ENCODE data around the gene MYLIP. TPM values are rescaled to one million over a fixed set of nuclear protein-coding genes. Genes with fewer than 3 reads are reported as not detected.

The MYLIP gene
- total and polyA plus RNA-seq, 2 donors (not counting 1 experiment from before 2014, with no cell fraction given), result 40.6 to 104 TPM

DNA sequence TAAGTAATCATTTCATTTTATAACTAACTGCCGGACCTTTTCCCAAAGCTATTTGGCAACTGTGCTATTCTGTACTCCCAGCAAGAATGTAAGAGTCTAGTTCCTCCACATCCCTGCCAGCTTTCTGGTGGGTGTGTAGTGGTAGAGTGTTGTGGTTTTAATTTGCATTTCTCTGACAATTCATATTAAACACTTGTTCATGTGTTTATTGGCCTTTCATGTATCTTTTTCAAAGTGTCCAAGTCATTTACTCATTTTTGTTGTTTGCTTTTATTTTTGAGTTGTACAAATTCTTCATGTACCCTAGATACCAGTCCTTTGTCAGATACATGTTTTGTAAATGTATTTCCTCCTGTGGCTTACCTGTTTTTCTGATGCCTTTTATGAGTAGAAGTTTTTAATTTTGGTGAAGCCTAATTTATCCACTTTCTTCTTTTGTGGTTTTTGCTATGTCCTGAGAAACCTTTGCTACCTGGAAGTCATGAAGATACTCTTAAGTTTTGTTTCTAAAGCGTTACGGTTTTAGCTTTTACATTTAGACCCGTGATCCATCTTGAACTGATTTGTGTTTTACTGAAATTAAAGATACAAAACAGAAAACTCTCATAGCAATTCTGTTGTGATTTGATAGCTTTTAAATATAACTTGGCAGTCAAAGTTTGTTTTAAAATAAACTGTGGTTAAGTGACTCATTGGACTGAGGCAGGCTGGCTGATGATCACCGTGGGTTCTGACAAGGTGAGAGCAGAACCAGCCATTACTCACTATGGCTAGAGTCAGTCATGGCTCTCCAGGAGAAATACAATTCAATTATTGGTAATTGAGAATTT lies 8.0 kb downstream of the MYLIP start:
- DNase-seq (no peak), ATAC-seq (ENCODE audit: low read depth) (no peak)
- H3K9me3 ChIP-seq (ENCODE audit: control extremely low read depth in 1 of 3, control insufficient read depth in 2 of 3, insufficient read depth in 1 of 3, low read length in 2 of 3), result no peaks in the 10 kb centered on the region
- no peak for TF ChIP-seq EZH2 (IDR thresholded peaks at IDR 0.05; ENCODE audit: borderline replicate concordance, insufficient read depth, low read depth, low read length, poor library complexity, severe bottlenecking)
- TF ChIP-seq, protein P1, sequence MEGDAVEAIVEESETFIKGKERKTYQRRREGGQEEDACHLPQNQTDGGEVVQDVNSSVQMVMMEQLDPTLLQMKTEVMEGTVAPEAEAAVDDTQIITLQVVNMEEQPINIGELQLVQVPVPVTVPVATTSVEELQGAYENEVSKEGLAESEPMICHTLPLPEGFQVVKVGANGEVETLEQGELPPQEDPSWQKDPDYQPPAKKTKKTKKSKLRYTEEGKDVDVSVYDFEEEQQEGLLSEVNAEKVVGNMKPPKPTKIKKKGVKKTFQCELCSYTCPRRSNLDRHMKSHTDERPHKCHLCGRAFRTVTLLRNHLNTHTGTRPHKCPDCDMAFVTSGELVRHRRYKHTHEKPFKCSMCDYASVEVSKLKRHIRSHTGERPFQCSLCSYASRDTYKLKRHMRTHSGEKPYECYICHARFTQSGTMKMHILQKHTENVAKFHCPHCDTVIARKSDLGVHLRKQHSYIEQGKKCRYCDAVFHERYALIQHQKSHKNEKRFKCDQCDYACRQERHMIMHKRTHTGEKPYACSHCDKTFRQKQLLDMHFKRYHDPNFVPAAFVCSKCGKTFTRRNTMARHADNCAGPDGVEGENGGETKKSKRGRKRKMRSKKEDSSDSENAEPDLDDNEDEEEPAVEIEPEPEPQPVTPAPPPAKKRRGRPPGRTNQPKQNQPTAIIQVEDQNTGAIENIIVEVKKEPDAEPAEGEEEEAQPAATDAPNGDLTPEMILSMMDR (IDR thresholded peaks at IDR 0.05), result no peak
- peaks cover 33 to 43% of the 10 kb centered on the region in 2 donors for H3K4me1 ChIP-seq (ENCODE audit: control insufficient read depth in 2 of 2, insufficient read depth in 2 of 2, low read length in 2 of 2)
- Mint-ChIP-seq H3K4me3 (peak overlapping the region; percentile 76), H3K9me3 (ENCODE audit: insufficient read depth) (no peaks in the 10 kb centered on the region), H3K4me1 (peaks cover 66% of the 10 kb centered on the region), H3K27ac (peak overlapping the region; percentile 37), H3K27me3 (no peaks in the 10 kb centered on the region)
- POLR2A ChIA-PET, result no interaction called here
- no peak overlapping the region for H3K27ac ChIP-seq (ENCODE audit: low read length in 2 of 2)
- H4K20me1 ChIP-seq (ENCODE audit: control insufficient read depth, insufficient read depth, low read length, poor library complexity, severe bottlenecking), result peaks cover 97% of the 10 kb centered on the region
- no peak overlapping the region for H3K4me3 ChIP-seq (ENCODE audit: control extremely low read depth in 1 of 5, extremely low read depth in 1 of 5, insufficient read depth in 1 of 5, low read depth in 2 of 5, low read length in 4 of 5)
- WGBS (ENCODE audit: insufficient coverage), result no CpG with 5 or more reads among the region's 5 CpGs
- intact Hi-C loops (cut with micrococcal nuclease), result loop anchor here (10.0 kb wide), 1 partner anchor 628 kb away; the partner anchor contains the start of gene ATXN1
- H3K36me3 ChIP-seq (replicated peaks in 1 of 2; ENCODE audit: control extremely low read depth in 1 of 2, control insufficient read depth in 1 of 2, extremely low read depth in 1 of 2, insufficient read depth in 2 of 2, low read length in 1 of 2), result peaks cover 0 to 33% of the 10 kb centered on the region in 2 experiments
- peaks cover 91% of the 10 kb centered on the region for H3K79me2 ChIP-seq (ENCODE audit: control insufficient read depth, insufficient read depth, low read length)
- H3K4me2 ChIP-seq (replicated peaks; ENCODE audit: low read depth, low read length, poor library complexity, severe bottlenecking), result peak overlapping the region; percentile 23
- H3K27me3 ChIP-seq (replicated peaks in 1 of 4; ENCODE audit: control extremely low read depth in 1 of 4, control insufficient read depth in 3 of 4, insufficient read depth in 4 of 4, low read length in 3 of 4), result no peaks in the 10 kb centered on the region
- H3K9ac ChIP-seq (ENCODE audit: low read length), result peak overlapping the region; percentile 0
- H2AFZ ChIP-seq (ENCODE audit: insufficient read depth, low read depth, low read length, poor library complexity, severe bottlenecking), result no peak overlapping the region
- CTCF ChIA-PET, result interaction anchor here (2.2 to 2.3 kb wide), 2 partner anchors 8 to 445 kb away, joined by 10 read pairs; partner anchors contain the start of gene MYLIP

DNA sequence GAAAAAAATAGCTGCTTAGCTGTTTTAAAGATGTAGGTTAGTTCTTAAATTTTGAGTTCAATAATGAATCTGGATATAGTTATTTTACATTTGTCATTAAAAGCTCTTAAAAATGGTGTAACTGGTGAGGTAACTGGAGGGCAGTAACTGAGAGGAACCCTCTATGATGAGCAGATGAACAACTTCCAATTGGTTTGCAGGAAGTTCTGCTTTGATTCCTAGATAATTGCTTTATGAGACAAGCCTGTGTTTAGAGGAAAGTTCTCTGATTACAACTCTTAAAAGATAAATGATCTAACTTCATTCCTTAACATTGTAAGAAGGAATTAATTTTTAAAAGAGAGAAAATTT lies 8.5 kb downstream of the MYLIP start:
- H2AFZ ChIP-seq (ENCODE audit: insufficient read depth, low read depth, low read length, poor library complexity, severe bottlenecking), result no peak overlapping the region
- Mint-ChIP-seq H3K27me3 (no peaks in the 10 kb centered on the region), H3K4me1 (peaks cover 64% of the 10 kb centered on the region), H3K4me3 (peak overlapping the region; percentile 76), H3K27ac (no peak overlapping the region), H3K9me3 (ENCODE audit: insufficient read depth) (no peaks in the 10 kb centered on the region)
- ChIA-PET POLR2A (no interaction called here), CTCF (interaction anchor here (0.6 to 2.3 kb wide), 3 partner anchors 9 to 520 kb away, joined by 3 to 10 read pairs (median 10); partner anchors contain the start of gene MYLIP)
- H3K9ac ChIP-seq (ENCODE audit: low read length), result no peak overlapping the region
- peaks cover 97% of the 10 kb centered on the region for H4K20me1 ChIP-seq (ENCODE audit: control insufficient read depth, insufficient read depth, low read length, poor library complexity, severe bottlenecking)
- TF ChIP-seq, protein P1 (IDR thresholded peaks at IDR 0.05), result no peak
- no peak for TF ChIP-seq EZH2 (IDR thresholded peaks at IDR 0.05; ENCODE audit: borderline replicate concordance, insufficient read depth, low read depth, low read length, poor library complexity, severe bottlenecking)
- H3K4me2 ChIP-seq (replicated peaks; ENCODE audit: low read depth, low read length, poor library complexity, severe bottlenecking), result peak overlapping the region; percentile 23
- peaks cover 87% of the 10 kb centered on the region for H3K79me2 ChIP-seq (ENCODE audit: control insufficient read depth, insufficient read depth, low read length)
- H3K27me3 ChIP-seq (replicated peaks in 1 of 4; ENCODE audit: control extremely low read depth in 1 of 4, control insufficient read depth in 3 of 4, insufficient read depth in 4 of 4, low read length in 3 of 4), result no peaks in the 10 kb centered on the region
- H3K9me3 ChIP-seq (ENCODE audit: control extremely low read depth in 1 of 3, control insufficient read depth in 2 of 3, insufficient read depth in 1 of 3, low read length in 2 of 3), result no peaks in the 10 kb centered on the region
- no peak overlapping the region for H3K27ac ChIP-seq (ENCODE audit: low read length in 2 of 2)
- peaks cover 0 to 34% of the 10 kb centered on the region in 2 experiments for H3K36me3 ChIP-seq (replicated peaks in 1 of 2; ENCODE audit: control extremely low read depth in 1 of 2, control insufficient read depth in 1 of 2, extremely low read depth in 1 of 2, insufficient read depth in 2 of 2, low read length in 1 of 2)
- intact Hi-C loops (cut with micrococcal nuclease), result loop anchor here (10.0 kb wide), 1 partner anchor 627 kb away; the partner anchor contains the start of gene ATXN1
- no peak for DNase-seq
- ATAC-seq (ENCODE audit: low read depth), result no peak
- peaks cover 31 to 37% of the 10 kb centered on the region in 2 donors for H3K4me1 ChIP-seq (ENCODE audit: control insufficient read depth in 2 of 2, insufficient read depth in 2 of 2, low read length in 2 of 2)
- no peak overlapping the region for H3K4me3 ChIP-seq (ENCODE audit: control extremely low read depth in 1 of 5, extremely low read depth in 1 of 5, insufficient read depth in 1 of 5, low read depth in 2 of 5, low read length in 4 of 5)

Measured in B cell (primary cell).